22Rv1 (cell line): ENCODE results near the gene COL4A5.

Source experiments
- CTCF ChIP-seq: fragments of 450-650 bp; IDR thresholded peaks from 2 replicates; pipeline ENCODE4 v1.5.1; 2017; ENCODE audit warnings: mild to moderate bottlenecking
- ZFX ChIP-seq: fragments of 450-650 bp; IDR thresholded peaks from 2 replicates; pipeline ENCODE4 v1.6.1; 2017; ENCODE audit warnings: antibody characterized with exemption, borderline replicate concordance

GRCh38 chrX:108737754-108738153 lies 298.1 kb downstream of the COL4A5 start:
- TF ChIP-seq CTCF (no peak), ZFX (no peak)
